ENCODE results near the gene RNF224. TPM values are rescaled to one million over a fixed set of nuclear protein-coding genes. Genes with fewer than 3 reads are reported as not detected.
"Not testable (repeated sequence)": the region's sequence is repeated elsewhere in the genome, so short reads cannot be mapped to it uniquely, and the experiment has no call there.

RNF224 gene
- total RNA-seq, 1 experiment from 2014 or later, result not detected

GRCh38 chr9:137228506-137228967 is 1.2 kb downstream of the RNF224 start:
- DNase-seq (ENCODE audit: low read depth), result no peak

- DNase-seq (ENCODE audit: low read depth), result no peak
Observed at GRCh38 chr9:137228968-137229896, 1.9 kb downstream of the RNF224 start.

GRCh38 chr9:137229903-137230704 is 2.8 kb downstream of the RNF224 start:
- DNase-seq (ENCODE audit: low read depth), result no peak

GRCh38 chr9:137230705-137231371 is 3.5 kb downstream of the RNF224 start, which contains the start of gene SLC34A3:
Gene SLC34A3 (plus strand): TSS chr9:137230901. CDS start chr9:137231703, 802 bp downstream.
- no peak for DNase-seq (ENCODE audit: low read depth)

GRCh38 chr9:137231372-137232039 is 4.2 kb downstream of the RNF224 start:
- no peak for DNase-seq (ENCODE audit: low read depth)

- no peak for DNase-seq (ENCODE audit: low read depth)
Observed at GRCh38 chr9:137232101-137232500, 4.8 kb downstream of the RNF224 start.

- no peak for DNase-seq (ENCODE audit: low read depth)
Observed at GRCh38 chr9:137232510-137232909, 5.2 kb downstream of the RNF224 start.

- no peak for DNase-seq (ENCODE audit: low read depth)
Observed at GRCh38 chr9:137233143-137233980, 6.1 kb downstream of the RNF224 start.

- DNase-seq (ENCODE audit: low read depth), result no peak
Observed at GRCh38 chr9:137234055-137234697, 6.9 kb downstream of the RNF224 start.

- DNase-seq (ENCODE audit: low read depth), result no peak
Observed at GRCh38 chr9:137234758-137235423, 7.6 kb downstream of the RNF224 start.

GRCh38 chr9:137235424-137236237 is 8.3 kb downstream of the RNF224 start:
- DNase-seq (ENCODE audit: low read depth), result no peak

- DNase-seq (ENCODE audit: low read depth), result peak; percentile 58
Observed at GRCh38 chr9:137236238-137236935, 9.1 kb downstream of the RNF224 start.

GRCh38 chr9:137236936-137237421 is 9.7 kb downstream of the RNF224 start:
- no peak for DNase-seq (ENCODE audit: low read depth)

GRCh38 chr9:137237759-137238726 is 10.7 kb downstream of the RNF224 start:
- no peak for DNase-seq (ENCODE audit: low read depth)

- not testable (repeated sequence) for DNase-seq (ENCODE audit: low read depth)
Observed at GRCh38 chr9:137239541-137240200, 12.4 kb downstream of the RNF224 start.

GRCh38 chr9:137240318-137240840 is 13.1 kb downstream of the RNF224 start:
- DNase-seq (ENCODE audit: low read depth), result peak; percentile 83

Measured in RPMI7951 (cell line).